ENCODE measurements around the gene TBC1D1.

Gene TBC1D1

DNA sequence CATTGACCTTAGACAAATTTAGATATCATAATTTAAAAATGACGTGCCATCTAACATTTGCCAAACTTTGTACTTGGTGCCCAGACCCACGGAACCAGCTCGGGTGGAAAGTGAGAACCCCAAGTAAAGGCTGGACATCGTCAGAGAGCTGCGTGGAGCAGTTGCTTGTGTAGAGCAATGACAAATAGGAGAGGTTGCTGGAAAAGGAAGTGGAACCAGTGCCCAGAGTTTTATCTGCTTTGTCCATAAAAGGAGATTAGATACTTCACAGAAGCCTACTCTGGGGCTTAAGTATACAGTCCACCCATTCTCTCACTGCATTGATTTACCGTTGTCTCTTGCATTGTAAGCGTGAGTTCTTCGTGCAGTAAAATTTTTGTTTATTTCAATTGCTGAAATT, 5.4 kb upstream of the TBC1D1 start:
- H3K4me2 ChIP-seq (ENCODE audit: low read length), result no peak overlapping the region
- WGBS (ENCODE audit: extremely low coverage, insufficient coverage, insufficient read length), result no CpG with 5 or more reads among the region's 8 CpGs
- H3K4me3 ChIP-seq (ENCODE audit: low read depth, low read length), result no peak overlapping the region
- no peak overlapping the region for H3K18ac ChIP-seq (ENCODE audit: low read length)
- no peaks in the 10 kb centered on the region for H3K79me2 ChIP-seq (ENCODE audit: control insufficient read depth, insufficient read depth, low read length, poor library complexity)
- no peak overlapping the region for H4K8ac ChIP-seq (ENCODE audit: low read depth, low read length)
- H3K79me1 ChIP-seq (ENCODE audit: low read length), result peaks cover 2% of the 10 kb centered on the region
- H3K27me3 ChIP-seq (ENCODE audit: insufficient read depth, low read length), result peaks cover 18% of the 10 kb centered on the region
- no peak overlapping the region for H3K4ac ChIP-seq (ENCODE audit: low read depth, low read length)
- H2AK5ac ChIP-seq (ENCODE audit: low read length), result no peak overlapping the region
- H3K4me1 ChIP-seq (ENCODE audit: control insufficient read depth in 1 of 2, insufficient read depth in 2 of 2, low read length in 2 of 2), result peaks cover 4 to 6% of the 10 kb centered on the region in 2 experiments
- H3K9me3 ChIP-seq (ENCODE audit: insufficient read depth, low read depth, low read length), result peaks cover 1% of the 10 kb centered on the region
- no peak overlapping the region for H3K14ac ChIP-seq (ENCODE audit: low read length)
- H2BK120ac ChIP-seq (ENCODE audit: insufficient read depth, low read length, poor library complexity), result no peak overlapping the region
- DNase-seq, result no peak
- H2BK5ac ChIP-seq (ENCODE audit: low read depth, low read length, poor library complexity), result no peak overlapping the region
- H2BK12ac ChIP-seq (ENCODE audit: low read length), result no peak overlapping the region
- no peak overlapping the region for H3K27ac ChIP-seq (ENCODE audit: low read depth, low read length)
- H3K36me3 ChIP-seq (ENCODE audit: control insufficient read depth in 1 of 2, insufficient read depth in 2 of 2, low read length in 2 of 2), result no peaks in the 10 kb centered on the region
- H3K9ac ChIP-seq (ENCODE audit: low read length), result no peak overlapping the region
- no peak overlapping the region for H4K91ac ChIP-seq (ENCODE audit: low read depth, low read length)
- H4K12ac ChIP-seq (ENCODE audit: low read depth, low read length), result no peak overlapping the region
- no peak overlapping the region for H2AFZ ChIP-seq (ENCODE audit: insufficient read depth, low read length, poor library complexity)
- H3K23ac ChIP-seq (ENCODE audit: low read length), result no peak overlapping the region

DNA sequence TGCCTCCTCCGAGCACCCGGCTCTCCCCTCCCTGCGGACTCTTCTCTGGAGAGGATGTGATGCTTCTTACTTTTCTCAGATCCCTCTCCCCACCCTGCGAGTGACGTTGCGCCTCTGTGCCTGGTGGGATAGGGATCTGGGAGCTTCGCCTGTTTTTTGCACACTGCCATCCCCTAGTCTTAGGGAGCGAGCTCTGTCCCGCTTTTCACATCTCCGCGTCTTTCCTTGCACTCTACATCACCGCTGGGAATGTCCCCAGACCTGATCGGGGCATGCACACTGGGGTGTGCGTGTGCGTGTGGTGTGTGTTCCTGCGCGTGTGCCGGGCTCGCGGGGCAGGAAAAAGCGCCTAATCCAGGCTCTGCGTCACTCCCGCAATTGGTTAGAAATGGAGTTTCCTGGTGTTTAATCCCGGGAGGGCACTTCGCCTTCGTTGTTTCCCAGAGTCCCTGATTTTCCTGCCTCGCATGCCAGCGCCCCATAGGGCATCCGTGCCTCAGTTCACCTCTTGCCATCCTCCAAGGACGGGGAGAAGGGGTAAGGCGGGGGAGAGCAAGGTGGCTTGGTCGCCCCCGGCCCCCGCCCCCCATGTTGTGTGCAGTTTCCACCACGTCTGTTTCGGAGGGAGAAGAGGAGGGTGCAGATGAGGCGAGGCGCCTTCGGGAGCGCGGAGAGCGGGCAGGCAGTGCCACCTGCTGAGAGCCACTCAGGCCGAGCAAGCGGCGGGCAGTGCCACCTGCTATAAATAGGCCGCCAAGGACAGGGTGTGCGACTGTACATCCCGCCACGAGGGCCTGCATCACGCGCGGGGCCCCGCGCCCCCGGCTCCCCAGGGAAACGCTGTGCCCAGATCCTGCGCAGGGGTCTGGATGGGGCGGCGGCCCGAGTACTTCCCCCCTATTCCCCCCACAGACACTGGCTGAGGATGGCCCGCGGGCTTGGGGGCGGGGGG, 759 bp upstream of the TBC1D1 start:
- peak overlapping the region; percentile 96 for H3K4me2 ChIP-seq (ENCODE audit: low read length)

DNA sequence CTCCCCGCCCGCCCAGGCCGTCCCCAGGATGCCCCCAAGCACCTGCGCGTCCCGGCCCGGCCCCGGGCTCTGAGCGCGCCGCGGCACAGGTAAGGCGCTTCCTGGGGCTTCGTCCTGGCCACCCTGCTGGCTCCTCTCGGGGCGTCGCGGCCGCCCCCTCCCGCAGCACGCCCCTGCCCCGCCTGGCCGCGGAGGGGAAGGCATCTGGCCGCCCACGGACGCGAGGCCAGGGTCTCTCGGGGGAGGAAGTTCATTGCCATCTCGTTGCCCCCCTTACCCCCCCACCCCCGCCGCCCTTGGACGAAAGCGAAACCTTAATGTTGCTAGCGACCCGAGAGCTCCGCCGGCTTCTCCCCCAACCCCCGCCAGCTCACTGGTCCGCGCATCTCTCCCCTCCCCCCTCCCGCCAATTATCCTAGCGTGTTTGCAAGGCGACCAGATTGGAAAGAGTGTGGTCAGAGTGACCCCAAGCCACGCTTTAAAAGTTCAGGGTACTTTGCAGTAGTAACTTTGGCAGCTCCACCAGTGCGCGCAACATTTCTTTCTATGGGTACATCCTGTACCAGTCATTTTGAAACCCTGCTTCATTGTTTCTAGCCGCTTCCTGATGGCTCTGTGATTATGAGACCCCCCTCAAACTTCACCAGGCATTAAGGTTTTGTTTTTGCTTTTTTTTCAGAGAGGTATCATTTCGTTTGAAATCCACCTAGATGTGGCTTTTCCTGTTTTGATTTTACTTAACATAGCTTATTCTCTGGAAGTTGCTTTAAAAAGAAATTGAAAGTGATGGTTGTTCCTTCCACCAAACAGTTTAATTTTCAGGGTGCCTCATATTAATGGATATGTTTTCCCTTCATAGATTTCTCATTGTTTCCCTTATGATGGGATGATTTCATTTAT, 626 bp downstream of the TBC1D1 start:
- Histone ChIP-seq H2BK5ac (ENCODE audit: low read depth, low read length, poor library complexity) (no peak overlapping the region), H2AFZ (ENCODE audit: insufficient read depth, low read length, poor library complexity) (no peak overlapping the region), H4K12ac (ENCODE audit: low read depth, low read length) (no peak overlapping the region), H2AK5ac (ENCODE audit: low read length) (no peak overlapping the region), H3K4me3 (ENCODE audit: low read depth, low read length) (peak overlapping the region; percentile 73), H4K91ac (ENCODE audit: low read depth, low read length) (no peak overlapping the region), H3K18ac (ENCODE audit: low read length) (no peak overlapping the region), H3K14ac (ENCODE audit: low read length) (no peak overlapping the region), H3K9ac (ENCODE audit: low read length) (no peak overlapping the region), H3K4me2 (ENCODE audit: low read length) (peak overlapping the region; percentile 96), H3K27me3 (ENCODE audit: insufficient read depth, low read length) (peaks cover 35% of the 10 kb centered on the region), H3K9me3 (ENCODE audit: insufficient read depth, low read depth, low read length) (peaks cover 3% of the 10 kb centered on the region), H3K36me3 (ENCODE audit: control insufficient read depth in 1 of 2, insufficient read depth in 2 of 2, low read length in 2 of 2) (no peaks in the 10 kb centered on the region), H3K79me2 (ENCODE audit: control insufficient read depth, insufficient read depth, low read length, poor library complexity) (no peaks in the 10 kb centered on the region), H3K23ac (ENCODE audit: low read length) (no peak overlapping the region), H2BK120ac (ENCODE audit: insufficient read depth, low read length, poor library complexity) (no peak overlapping the region), H3K79me1 (ENCODE audit: low read length) (no peaks in the 10 kb centered on the region), H3K4ac (ENCODE audit: low read depth, low read length) (no peak overlapping the region), H3K27ac (ENCODE audit: low read depth, low read length) (no peak overlapping the region), H2BK12ac (ENCODE audit: low read length) (no peak overlapping the region), H3K4me1 (ENCODE audit: control insufficient read depth in 1 of 2, insufficient read depth in 2 of 2, low read length in 2 of 2) (peaks cover 8 to 14% of the 10 kb centered on the region in 2 experiments), H4K8ac (ENCODE audit: low read depth, low read length) (no peak overlapping the region)
- no CpG with 5 or more reads among the region's 49 CpGs for WGBS (ENCODE audit: extremely low coverage, insufficient coverage, insufficient read length)
- DNase-seq, result peak in 1 of 2 donors; percentile 28

More for the DNA sequence above, 759 bp upstream of the TBC1D1 start:
- Histone ChIP-seq H3K36me3 (ENCODE audit: control insufficient read depth in 1 of 2, insufficient read depth in 2 of 2, low read length in 2 of 2) (no peaks in the 10 kb centered on the region), H3K27ac (ENCODE audit: low read depth, low read length) (no peak overlapping the region), H3K23ac (ENCODE audit: low read length) (no peak overlapping the region), H2AK5ac (ENCODE audit: low read length) (no peak overlapping the region), H3K9ac (ENCODE audit: low read length) (no peak overlapping the region), H4K8ac (ENCODE audit: low read depth, low read length) (no peak overlapping the region), H2AFZ (ENCODE audit: insufficient read depth, low read length, poor library complexity) (no peak overlapping the region), H2BK120ac (ENCODE audit: insufficient read depth, low read length, poor library complexity) (no peak overlapping the region), H3K4ac (ENCODE audit: low read depth, low read length) (no peak overlapping the region), H3K14ac (ENCODE audit: low read length) (no peak overlapping the region), H2BK12ac (ENCODE audit: low read length) (no peak overlapping the region), H3K79me2 (ENCODE audit: control insufficient read depth, insufficient read depth, low read length, poor library complexity) (no peaks in the 10 kb centered on the region), H3K79me1 (ENCODE audit: low read length) (peaks cover 2% of the 10 kb centered on the region), H2BK5ac (ENCODE audit: low read depth, low read length, poor library complexity) (no peak overlapping the region), H3K27me3 (ENCODE audit: insufficient read depth, low read length) (peaks cover 35% of the 10 kb centered on the region), H4K91ac (ENCODE audit: low read depth, low read length) (no peak overlapping the region), H3K9me3 (ENCODE audit: insufficient read depth, low read depth, low read length) (peaks cover 3% of the 10 kb centered on the region), H3K4me3 (ENCODE audit: low read depth, low read length) (no peak overlapping the region), H3K4me1 (ENCODE audit: control insufficient read depth in 1 of 2, insufficient read depth in 2 of 2, low read length in 2 of 2) (peaks cover 8 to 14% of the 10 kb centered on the region in 2 experiments), H4K12ac (ENCODE audit: low read depth, low read length) (no peak overlapping the region), H3K18ac (ENCODE audit: low read length) (no peak overlapping the region)
- no CpG with 5 or more reads among the region's 63 CpGs for WGBS (ENCODE audit: extremely low coverage, insufficient coverage, insufficient read length)
- DNase-seq, result peak; percentile 4 to 31

- no peak overlapping the region for H3K9ac ChIP-seq (ENCODE audit: low read length)
- H3K79me1 ChIP-seq (ENCODE audit: low read length), result no peaks in the 10 kb centered on the region
- H3K14ac ChIP-seq (ENCODE audit: low read length), result no peak overlapping the region
- no peak overlapping the region for H4K91ac ChIP-seq (ENCODE audit: low read depth, low read length)
- no peaks in the 10 kb centered on the region for H3K79me2 ChIP-seq (ENCODE audit: control insufficient read depth, insufficient read depth, low read length, poor library complexity)
- no peak overlapping the region for H4K12ac ChIP-seq (ENCODE audit: low read depth, low read length)
- H3K18ac ChIP-seq (ENCODE audit: low read length), result no peak overlapping the region
- H3K27ac ChIP-seq (ENCODE audit: low read depth, low read length), result no peak overlapping the region
- no CpG with 5 or more reads among the region's 5 CpGs for WGBS (ENCODE audit: extremely low coverage, insufficient coverage, insufficient read length)
- peaks cover 33% of the 10 kb centered on the region for H3K27me3 ChIP-seq (ENCODE audit: insufficient read depth, low read length)
- no peak overlapping the region for H2BK120ac ChIP-seq (ENCODE audit: insufficient read depth, low read length, poor library complexity)
- no peak for DNase-seq
- no peak overlapping the region for H3K4me2 ChIP-seq (ENCODE audit: low read length)
- no peak overlapping the region for H2BK12ac ChIP-seq (ENCODE audit: low read length)
- peaks cover 1% of the 10 kb centered on the region for H3K9me3 ChIP-seq (ENCODE audit: insufficient read depth, low read depth, low read length)
- no peak overlapping the region for H2AK5ac ChIP-seq (ENCODE audit: low read length)
- H3K4me1 ChIP-seq (ENCODE audit: control insufficient read depth in 1 of 2, insufficient read depth in 2 of 2, low read length in 2 of 2), result peaks cover 8 to 14% of the 10 kb centered on the region in 2 experiments
- no peak overlapping the region for H3K4ac ChIP-seq (ENCODE audit: low read depth, low read length)
- H2BK5ac ChIP-seq (ENCODE audit: low read depth, low read length, poor library complexity), result no peak overlapping the region
- no peaks in the 10 kb centered on the region for H3K36me3 ChIP-seq (ENCODE audit: control insufficient read depth in 1 of 2, insufficient read depth in 2 of 2, low read length in 2 of 2)
- H4K8ac ChIP-seq (ENCODE audit: low read depth, low read length), result no peak overlapping the region
- no peak overlapping the region for H3K23ac ChIP-seq (ENCODE audit: low read length)
- H2AFZ ChIP-seq (ENCODE audit: insufficient read depth, low read length, poor library complexity), result no peak overlapping the region
- no peak overlapping the region for H3K4me3 ChIP-seq (ENCODE audit: low read depth, low read length)
Observed at GRCh38 chr4:37892641-37893040, 1.8 kb downstream of the TBC1D1 start.

Data from trophoblast cell (in vitro differentiated cells and primary cell).